H1 (cell line): Measurements from ENCODE around the gene CRTC3. TPM values are rescaled to one million over a fixed set of nuclear protein-coding genes. Genes with fewer than 3 reads are reported as not detected.

ENCODE experiments used
- CTCF ChIA-PET: fragments of 300-600 bp; sonication (Branson Sonifier 250); formaldehyde crosslinking; loops from one replicate; lab custom pipeline; 2021; ENCODE audit not compliant: partially characterized antibody; lab: Charles Lee
- POLR2A ChIA-PET: fragments of 300-600 bp; sonication (Branson Sonifier 250); formaldehyde crosslinking; loops from one replicate; lab custom pipeline; 2021; ENCODE audit warnings: inconsistent platforms; ENCODE audit not compliant: partially characterized antibody; lab: Charles Lee
- DNase-seq, 2 experiments: peaks; one replicate each; pipeline versions ENCODE4 v3.0.0 to v3.0.0-alpha.2; 2010 to 2022; ENCODE audit warnings: low spot score in 2 of 2, low read depth in 1 of 2, mixed read lengths in 1 of 2
- FAIRE-seq: peaks from 2 replicates; lab custom pipeline; 2011; peaks lifted over from hg19 to GRCh38; lab: Jason Lieb, UNC
- H2AFZ ChIP-seq: 2 replicates; pipeline ENCODE4 v1.8.1; 2012; ENCODE audit warnings: low read length, inconsistent platforms
- H2AK5ac ChIP-seq: 2 replicates; pipeline ENCODE4 v1.6.1; 2013; ENCODE audit warnings: low read depth, low read length
- H2BK120ac ChIP-seq: replicated peaks from 2 replicates; pipeline ENCODE3; 2013; ENCODE audit warnings: low read depth, low read length, inconsistent platforms
- H2BK12ac ChIP-seq: 2 replicates; pipeline ENCODE4 v1.6.1; 2013; ENCODE audit warnings: low read depth, low read length
- H2BK15ac ChIP-seq: 2 replicates; pipeline ENCODE4 v1.6.1; 2013; ENCODE audit warnings: low read length
- H2BK20ac ChIP-seq: 2 replicates; pipeline ENCODE4 v1.6.1; 2013; ENCODE audit warnings: low read length
- H2BK5ac ChIP-seq: 2 replicates; pipeline ENCODE4 v1.6.1; 2013; ENCODE audit warnings: low read depth, low read length
- H3K14ac ChIP-seq: 2 replicates; pipeline ENCODE4 v1.6.1; 2013; ENCODE audit warnings: inconsistent platforms; ENCODE audit not compliant: insufficient read length
- H3K18ac ChIP-seq: 2 replicates; pipeline ENCODE4 v1.6.1; 2013; ENCODE audit warnings: low read length; ENCODE audit errors: extremely low read depth
- H3K23ac ChIP-seq: 2 replicates; pipeline ENCODE4 v1.6.1; 2013; ENCODE audit warnings: inconsistent platforms; ENCODE audit not compliant: insufficient read length
- H3K23me2 ChIP-seq: 2 replicates; pipeline ENCODE4 v1.6.1; 2013; ENCODE audit warnings: low read depth, low read length
- H3K27ac ChIP-seq: 2 replicates; pipeline ENCODE4 v1.6.1; 2011; ENCODE audit warnings: low read depth, low read length, inconsistent platforms
- H3K27me3 ChIP-seq, 4 experiments: replicated peaks in 1 of 4; 1 replicate in 1 of 4; 2 replicates in 3 of 4; pipeline versions ENCODE4 v1.6.1 to v1.8.1; 2011 to 2013; ENCODE audit warnings: low read length in 3 of 4, mild to moderate bottlenecking in 3 of 4, inconsistent platforms in 2 of 4, mixed read lengths in 2 of 4, moderate library complexity in 1 of 4; ENCODE audit not compliant: control insufficient read depth in 3 of 4, insufficient read depth in 3 of 4; ENCODE audit errors: extremely low read depth in 1 of 4
- H3K36me3 ChIP-seq, 4 experiments: 2 replicates each; pipeline versions ENCODE4 v1.6.1 to v1.8.1; 2011 to 2013; ENCODE audit warnings: mild to moderate bottlenecking in 4 of 4, low read length in 3 of 4, moderate library complexity in 2 of 4, control low read depth in 1 of 4, inconsistent platforms in 1 of 4; ENCODE audit not compliant: insufficient read depth in 4 of 4, control insufficient read depth in 2 of 4
- H3K4ac ChIP-seq: replicated peaks from 2 replicates; pipeline ENCODE3; 2013; ENCODE audit warnings: low read length, low read depth, mixed read lengths, inconsistent platforms; ENCODE audit not compliant: insufficient read length
- H3K4me1 ChIP-seq, 4 experiments: replicated peaks in 1 of 4; 1 replicate in 1 of 4; 2 replicates in 3 of 4; pipeline versions ENCODE4 v1.6.1 to v1.8.1; 2011 to 2013; ENCODE audit warnings: low read length in 3 of 4, inconsistent platforms in 2 of 4, mixed read lengths in 1 of 4; ENCODE audit not compliant: insufficient read depth in 4 of 4, control insufficient read depth in 3 of 4
- H3K4me2 ChIP-seq, 2 experiments: 2 replicates each; pipeline versions ENCODE4 v1.6.1 to v1.8.1; 2011 to 2013; ENCODE audit warnings: low read depth in 2 of 2, low read length in 2 of 2, control low read depth in 1 of 2, inconsistent platforms in 1 of 2, mild to moderate bottlenecking in 1 of 2; ENCODE audit not compliant: insufficient read depth in 1 of 2
- H3K4me3 ChIP-seq, 4 experiments: fragments of 200-600, 300-600 bp in 1 of 4; sonication (generic), shearing (Covaris generic), sonication (Bioruptor Twin) in 1 of 4; 2 replicates each; pipeline versions ENCODE4 v1.5.1 to v1.8.1; 2011 to 2016; ENCODE audit warnings: low read length in 4 of 4, low read depth in 3 of 4, control low read depth in 2 of 4, inconsistent platforms in 2 of 4, mild to moderate bottlenecking in 2 of 4, mixed read lengths in 1 of 4, moderate library complexity in 1 of 4; ENCODE audit not compliant: insufficient read depth in 2 of 4; ENCODE audit errors: extremely low read depth in 1 of 4
- H3K56ac ChIP-seq: replicated peaks from 2 replicates; pipeline ENCODE3; 2013; ENCODE audit warnings: low read depth, mild to moderate bottlenecking, mixed read lengths, low read length, inconsistent platforms; ENCODE audit not compliant: insufficient read length
- H3K79me1 ChIP-seq: 2 replicates; pipeline ENCODE4 v1.6.1; 2013; ENCODE audit warnings: low read depth, low read length, control low read depth
- H3K79me2 ChIP-seq, 2 experiments: 2 replicates each; pipeline versions ENCODE4 v1.6.1 to v1.8.1; 2012 to 2013; ENCODE audit warnings: low read length in 2 of 2, mild to moderate bottlenecking in 2 of 2, inconsistent platforms in 1 of 2; ENCODE audit not compliant: insufficient read depth in 2 of 2, control insufficient read depth in 1 of 2
- H3K9ac ChIP-seq, 4 experiments: replicated peaks in 1 of 4; 1 replicate in 1 of 4; 2 replicates in 3 of 4; pipeline versions ENCODE4 v1.6.1 to v1.8.1; 2011 to 2013; ENCODE audit warnings: low read depth in 3 of 4, low read length in 3 of 4, control low read depth in 2 of 4, mild to moderate bottlenecking in 2 of 4, moderate library complexity in 2 of 4, inconsistent platforms in 1 of 4; ENCODE audit errors: extremely low read depth in 1 of 4
- H3K9me3 ChIP-seq, 2 experiments: 2 replicates each; pipeline versions ENCODE4 v1.6.1 to v1.8.1; 2012 to 2013; ENCODE audit warnings: mild to moderate bottlenecking in 2 of 2, moderate library complexity in 2 of 2, control low read depth in 1 of 2, inconsistent platforms in 1 of 2, low read depth in 1 of 2, low read length in 1 of 2, mixed read lengths in 1 of 2; ENCODE audit not compliant: insufficient read depth in 2 of 2
- H4K20me1 ChIP-seq, 2 experiments: replicated peaks in 1 of 2; 2 replicates each; pipeline versions ENCODE3 to v1.8.1; 2011 to 2013; ENCODE audit warnings: inconsistent platforms in 2 of 2, low read length in 2 of 2, mild to moderate bottlenecking in 1 of 2; ENCODE audit not compliant: insufficient read depth in 2 of 2, control insufficient read depth in 1 of 2
- H4K5ac ChIP-seq: 2 replicates; pipeline ENCODE4 v1.6.1; 2013; ENCODE audit warnings: low read length, low read depth, mixed read lengths, inconsistent platforms; ENCODE audit not compliant: insufficient read length
- H4K8ac ChIP-seq: 2 replicates; pipeline ENCODE4 v1.8.0; 2013; ENCODE audit warnings: mild to moderate bottlenecking, moderate library complexity, low read length, inconsistent platforms; ENCODE audit not compliant: insufficient read depth; ENCODE audit errors: extremely low read depth
- H4K91ac ChIP-seq: replicated peaks from 2 replicates; pipeline ENCODE3; 2013; ENCODE audit warnings: low read length, mixed read lengths, inconsistent platforms; ENCODE audit not compliant: insufficient read length
- BRCA1 ChIP-seq: IDR thresholded peaks from 2 replicates; pipeline ENCODE4 v1.6.1; 2012; ENCODE audit warnings: low read depth, low read length, improper control_type of control experiment
- EZH2 ChIP-seq: fragments of 200-600 bp; sonication (generic); IDR thresholded peaks from 2 replicates; pipeline ENCODE4 v1.7.1; 2012; ENCODE audit warnings: low read depth, mild to moderate bottlenecking, moderate library complexity, low read length, inconsistent platforms; ENCODE audit not compliant: severe bottlenecking
- GTF2F1 ChIP-seq: IDR thresholded peaks from 2 replicates; pipeline ENCODE4 v1.6.1; 2012; ENCODE audit warnings: low read depth, low read length, improper control_type of control experiment, borderline replicate concordance
- SAP30 ChIP-seq: fragments of 300-600 bp; sonication (generic); IDR thresholded peaks from 2 replicates; pipeline ENCODE4 v1.7.1; 2012; ENCODE audit warnings: low read length, moderate library complexity, mild to moderate bottlenecking, inconsistent platforms; ENCODE audit not compliant: insufficient read depth, insufficient replicate concordance
- TEAD4 ChIP-seq: IDR thresholded peaks from 2 replicates; pipeline ENCODE4 v1.6.1; 2012; ENCODE audit warnings: low read depth, low read length, inconsistent platforms, mixed read lengths
- ZNF274 ChIP-seq: IDR thresholded peaks from 2 replicates; pipeline ENCODE4 v1.7.0; 2012; ENCODE audit warnings: low read length, borderline replicate concordance; ENCODE audit errors: extremely low read depth
- WGBS, 2 experiments: shearing (Covaris generic) in 1 of 2; methylation state at CpG; one replicate each; pipeline versions ENCODE4 v1.1.6 to v1.1.7; 2013 to 2015; ENCODE audit warnings: low lambda C conversion rate in 2 of 2, mixed read lengths in 2 of 2, inconsistent platforms in 1 of 2, low coverage in 1 of 2, missing lambda C conversion rate in 1 of 2; ENCODE audit not compliant: insufficient replicate concordance in 2 of 2, insufficient coverage in 1 of 2, insufficient read length in 1 of 2; ENCODE audit errors: extremely low coverage in 1 of 2, missing lambda C conversion rate in 1 of 2; 5-methylcytosine and 5-hydroxymethylcytosine counted together
- polyA plus RNA-seq, 7 experiments: library from polyadenylated mRNA; depleted of rRNA in 3 of 7; stranded (reverse) in 5 of 7; unstranded in 2 of 7; fragments of >200 nt in 5 of 7; fragments of 200-250 nt in 2 of 7; gene quantifications; 1 replicate in 5 of 7; 2 replicates in 1 of 7; 4 replicates in 1 of 7; pipeline versions ENCODE4 v1.2.1 to v1.2.3, GENCODE V29; 2011 to 2013; ENCODE audit warnings: missing spikeins in 2 of 7, mixed read lengths in 2 of 7
- total RNA-seq: library from RNA; stranded (reverse); fragmentation: NEBNext Ultra II Directional; extraction: Animal tissue kit (Norgen Biotek cat#: 25700); gene quantifications from 2 replicates; pipeline ENCODE4 v1.2.1, GENCODE V29; 2021

CRTC3 gene
- total and polyA plus RNA-seq, 2 of the 8 experiments (the other 6 are each of a cell fraction or from before 2014, with no cell fraction given): 5.0 to 5.3 TPM

DNA sequence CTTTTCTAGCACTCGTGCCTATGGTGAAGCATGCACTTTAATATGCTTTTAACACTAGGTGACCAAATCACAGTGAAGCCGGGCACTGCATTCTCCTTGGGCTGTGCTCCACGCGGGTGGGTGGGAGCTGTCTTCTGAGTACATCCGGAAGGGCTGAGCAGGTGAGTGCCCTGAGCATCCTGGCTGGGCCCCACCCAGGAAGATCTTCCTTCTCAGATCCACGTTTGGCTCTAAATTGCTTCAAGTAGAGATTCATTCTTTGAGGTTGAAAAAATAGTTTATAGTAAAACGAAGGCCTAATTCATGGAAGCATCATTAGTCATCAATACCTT lies 113.5 kb downstream of the CRTC3 start:
- H3K4ac ChIP-seq: no peak overlapping the region

More for the DNA sequence above, 113.5 kb downstream of the CRTC3 start:
- Histone ChIP-seq H3K9me3 (no peaks in the 10 kb centered on the region; a peak in 1 of 4 replicates), H3K27me3 (no peaks in the 10 kb centered on the region; a peak in 1 of 7 replicates), H3K36me3 (no peaks in the 10 kb centered on the region), H3K14ac (no peak overlapping the region), H4K91ac (no peak overlapping the region), H3K23ac (no peak overlapping the region), H2BK12ac (no peak overlapping the region), H3K4me1 (peaks cover 0 to 6% (median 2%) of the 10 kb centered on the region in 4 experiments; a peak in 6 of 7 replicates), H4K20me1 (no peaks in the 10 kb centered on the region), H3K18ac (no peak overlapping the region), H2BK15ac (no peak overlapping the region), H2AK5ac (no peak overlapping the region), H3K4me2 (no peak overlapping the region), H2BK5ac (no peak overlapping the region), H3K4me3 (no peak overlapping the region), H3K9ac (no peak overlapping the region), H4K8ac (no peak overlapping the region), H3K23me2 (peaks cover 3% of the 10 kb centered on the region; the same call in 1 of the 2 replicates), H2AFZ (no peak overlapping the region), H2BK120ac (no peak overlapping the region), H3K56ac (no peak overlapping the region), H4K5ac (no peak overlapping the region), H3K79me2 (no peaks in the 10 kb centered on the region), H2BK20ac (no peak overlapping the region), H3K27ac (no peak overlapping the region), H3K79me1 (no peaks in the 10 kb centered on the region)
- 89% methylated on average over 7 of the region's 7 CpGs; no CpG with 5 or more reads in 1 of the 2 experiments for WGBS, 2 experiments
- CTCF ChIA-PET: interaction anchor here (0.5 to 5.4 kb wide), 13 partner anchors 10 to 292 kb away, joined by 3 to 17 read pairs (median 4); partner anchors contain the start of genes FES and UNC45A
- DNase-seq (no peak), FAIRE-seq (no peak)
- POLR2A ChIA-PET: no interaction called here
- TF ChIP-seq TEAD4: no peak
- no peak for TF ChIP-seq ZNF274
- TF ChIP-seq SAP30: no peak
- no peak for TF ChIP-seq EZH2
- TF ChIP-seq BRCA1: no peak
- TF ChIP-seq GTF2F1: no peak
